GM18508 (cell line): ENCODE data around the gene HSH2D.
"Not testable (repeated sequence)": the region's sequence is repeated elsewhere in the genome, so short reads cannot be mapped to it uniquely, and the experiment has no call there.

Source experiments
- ATAC-seq: cut with Tn5 transposase; IDR thresholded peaks from one replicate; pipeline ENCODE4 v1.9.1; 2021; ENCODE audit warnings: moderate number of reproducible peaks; ENCODE audit not compliant: insufficient read depth, unreplicated experiment

HSH2D gene, protein sequence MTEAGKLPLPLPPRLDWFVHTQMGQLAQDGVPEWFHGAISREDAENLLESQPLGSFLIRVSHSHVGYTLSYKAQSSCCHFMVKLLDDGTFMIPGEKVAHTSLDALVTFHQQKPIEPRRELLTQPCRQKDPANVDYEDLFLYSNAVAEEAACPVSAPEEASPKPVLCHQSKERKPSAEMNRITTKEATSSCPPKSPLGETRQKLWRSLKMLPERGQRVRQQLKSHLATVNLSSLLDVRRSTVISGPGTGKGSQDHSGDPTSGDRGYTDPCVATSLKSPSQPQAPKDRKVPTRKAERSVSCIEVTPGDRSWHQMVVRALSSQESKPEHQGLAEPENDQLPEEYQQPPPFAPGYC

DNA sequence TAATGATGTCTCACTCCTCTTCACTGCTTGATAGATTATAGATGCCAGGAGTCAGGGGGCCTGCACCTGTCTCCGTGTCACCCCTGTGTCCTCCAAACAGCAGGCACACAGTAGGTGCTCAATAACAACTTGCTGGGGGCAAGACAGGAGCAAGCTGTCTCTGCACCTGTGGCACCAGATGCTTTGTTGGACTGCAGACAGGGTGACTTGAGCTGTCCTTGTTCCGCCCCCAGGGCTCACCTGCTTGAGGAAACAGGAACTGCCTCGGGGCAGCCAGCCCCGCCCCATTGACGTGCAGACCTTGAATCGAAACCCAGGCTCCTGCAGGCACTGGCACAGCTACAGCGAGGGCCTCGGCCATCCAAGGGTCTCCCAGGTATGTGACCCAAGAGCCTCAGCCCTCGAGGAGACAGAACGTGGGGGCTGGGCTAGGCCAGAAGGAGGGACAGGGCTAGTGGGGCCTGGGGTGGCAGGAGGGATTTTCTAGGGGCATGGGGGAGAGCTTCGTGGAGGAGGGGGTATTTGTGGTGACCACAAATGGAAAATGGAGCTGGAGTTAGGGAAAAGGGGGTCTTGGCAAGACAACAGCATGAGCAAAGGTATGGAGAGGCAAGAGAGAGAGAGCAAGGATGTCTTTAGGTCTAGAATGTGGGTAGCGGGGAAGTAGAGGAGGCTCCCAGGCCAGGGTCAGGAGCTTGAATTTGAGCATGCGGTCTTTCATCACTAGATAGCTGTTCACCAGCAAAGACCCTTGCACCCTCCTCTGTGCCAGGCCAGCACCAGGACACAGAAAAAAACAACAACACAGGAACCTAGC is at the start of gene HSH2D:
TSS of gene HSH2D (plus strand) at position 287 of the 817 bp plus-strand sequence. CDS start 5,066 bp downstream, outside the sequence.
- peak; percentile 43 for ATAC-seq

DNA sequence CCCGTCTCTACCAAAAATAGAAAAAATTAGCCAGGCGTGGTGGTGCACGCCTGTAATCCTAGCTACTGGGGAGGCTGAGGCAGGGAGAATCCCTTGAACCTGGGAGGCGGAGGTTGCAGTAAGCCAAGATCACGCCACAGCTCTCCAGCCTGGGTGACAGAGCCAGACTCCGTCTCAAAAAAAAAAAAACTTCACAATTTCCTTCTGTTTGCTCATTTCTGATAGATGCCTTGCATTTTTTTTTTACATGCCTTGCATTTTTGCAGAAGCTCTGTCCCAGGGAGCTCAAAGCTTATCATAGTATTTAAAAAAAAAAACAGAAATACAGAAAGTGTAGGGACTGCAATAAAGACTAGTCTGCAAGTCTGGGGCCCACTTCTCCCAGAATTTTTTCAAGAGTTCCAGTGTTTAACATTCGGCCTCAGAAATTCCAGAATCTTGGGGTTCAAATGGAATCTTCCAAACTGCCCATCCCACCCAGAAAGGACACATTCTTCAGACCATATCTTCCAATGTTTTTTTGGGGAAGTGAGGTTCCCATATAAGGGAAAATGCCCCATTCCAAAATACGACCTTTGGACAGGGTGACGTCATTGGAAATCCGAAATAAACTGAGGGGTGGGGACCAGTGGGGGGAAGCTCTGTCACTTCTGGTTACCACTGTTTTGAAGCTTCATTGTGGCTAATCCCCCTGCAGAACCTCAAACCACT is 49.0 kb upstream of the HSH2D start:
- no peak for ATAC-seq

DNA sequence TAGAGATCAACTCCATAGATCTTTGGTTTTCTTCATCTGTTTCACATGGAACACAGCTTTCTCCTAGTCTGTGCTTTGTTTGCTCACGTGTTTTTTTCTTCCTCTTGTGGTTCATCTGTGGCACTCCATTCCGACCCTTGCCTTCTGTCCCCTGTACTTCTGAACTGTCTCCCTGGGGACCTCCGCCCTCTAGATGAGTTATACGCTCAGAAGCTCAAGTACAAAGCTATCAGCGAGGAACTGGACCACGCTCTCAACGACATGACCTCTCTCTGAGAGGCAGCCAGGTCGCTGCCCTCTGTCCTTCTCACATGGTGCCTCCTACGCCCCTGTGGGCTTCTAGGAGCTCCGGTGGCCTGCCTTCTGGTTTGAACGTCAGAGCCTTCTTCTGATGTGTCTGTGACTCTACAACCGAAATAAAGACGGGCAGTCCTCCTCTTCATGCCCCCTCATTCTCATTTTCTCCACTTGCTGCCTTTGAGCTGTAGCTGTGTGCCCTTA is 48.4 kb upstream of the HSH2D start:
- no peak for ATAC-seq

DNA sequence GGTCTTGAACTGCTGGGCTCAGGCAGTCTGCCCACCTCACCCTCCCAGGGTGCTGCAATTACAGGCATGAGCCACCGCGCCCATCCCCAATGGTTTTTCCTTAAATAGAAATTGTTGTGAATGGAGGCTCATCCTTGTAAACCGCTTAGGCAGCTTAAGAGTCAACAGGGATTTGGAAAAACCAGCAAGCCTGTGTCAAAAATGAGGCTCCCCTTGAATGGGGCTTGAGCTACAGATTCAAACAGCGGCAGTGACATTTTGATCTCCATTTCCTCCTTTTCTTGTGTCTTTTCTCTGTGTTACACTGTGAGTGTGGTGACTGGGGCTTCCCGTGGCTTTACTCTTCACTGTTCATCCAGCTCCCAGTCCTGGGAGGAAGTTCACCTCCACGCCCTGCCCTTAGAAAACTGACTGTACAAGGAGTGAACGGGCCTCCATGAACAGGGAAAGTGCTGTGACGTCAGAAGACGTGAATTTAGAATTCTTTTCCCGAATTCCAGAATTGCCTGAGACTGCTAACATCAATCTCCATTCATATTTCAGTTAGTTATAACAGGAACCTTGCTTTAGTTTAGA is 47.1 kb upstream of the HSH2D start:
- no peak for ATAC-seq

DNA sequence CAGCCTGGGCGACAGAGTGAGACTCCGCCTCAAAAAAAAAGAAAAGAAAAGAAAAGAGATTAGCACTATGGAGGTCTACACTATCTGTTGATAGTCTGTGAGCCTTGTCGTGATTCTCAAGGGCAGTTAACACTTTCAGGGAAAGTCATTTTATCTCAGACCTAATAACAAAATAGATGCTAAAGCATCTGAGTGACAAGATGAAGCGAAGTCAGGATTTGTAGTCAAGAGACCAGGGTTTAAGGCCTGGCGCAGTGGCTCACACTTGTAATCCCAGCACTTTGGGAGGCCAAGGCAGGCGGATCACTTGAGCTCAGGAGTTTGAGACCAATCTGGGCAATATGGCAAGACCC is 45.1 kb upstream of the HSH2D start:
- ATAC-seq: no peak

DNA sequence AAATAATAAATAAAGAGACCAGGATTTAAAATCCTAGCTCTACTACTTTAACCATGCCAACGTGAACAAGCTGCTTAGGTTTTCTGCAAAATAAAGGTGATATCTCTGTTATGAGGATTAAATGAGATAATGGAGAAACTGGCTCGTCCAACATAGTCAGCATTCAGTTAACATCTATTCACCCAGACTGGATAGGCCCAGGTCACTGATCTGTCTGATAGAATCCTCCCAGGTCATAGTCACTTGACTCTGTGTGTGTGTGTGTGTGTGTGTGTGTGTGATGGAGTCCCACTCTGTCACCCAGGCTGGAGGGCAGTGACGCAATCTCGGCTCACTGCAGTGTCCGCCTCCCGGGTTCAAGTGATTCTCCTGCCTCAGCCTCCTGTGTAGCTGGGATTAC is 44.7 kb upstream of the HSH2D start:
- ATAC-seq: no peak

DNA sequence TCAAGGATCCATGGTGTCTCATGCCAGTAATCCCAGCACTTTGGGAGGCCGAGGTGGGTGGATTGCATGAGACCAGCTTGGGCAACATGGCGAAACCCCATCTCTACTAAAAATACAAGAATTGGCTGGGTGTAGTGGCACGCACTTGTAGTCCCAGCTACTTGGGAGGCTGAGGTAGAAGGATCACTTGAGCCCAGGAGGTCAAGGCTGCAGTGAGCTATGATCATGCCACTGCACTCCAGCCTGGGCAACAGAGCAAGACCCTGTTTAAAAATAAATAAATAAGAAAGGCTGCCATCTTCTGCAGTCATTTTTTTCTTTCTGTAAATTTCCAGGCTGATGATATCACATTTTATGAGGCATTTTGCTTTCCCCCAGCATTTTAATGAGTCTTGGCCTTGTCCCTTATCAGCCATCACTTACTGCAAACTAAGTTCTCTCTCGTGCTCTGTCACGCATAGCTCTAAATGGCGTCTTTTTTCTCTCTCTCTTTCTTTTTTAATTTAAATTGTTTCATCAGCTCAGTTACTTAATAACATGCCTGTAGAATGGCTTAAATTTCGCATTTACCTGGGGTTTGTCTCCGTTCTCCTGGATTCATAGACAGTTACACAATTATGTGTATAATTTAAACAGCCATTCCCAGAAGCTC is 44.0 kb upstream of the HSH2D start:
- not testable (repeated sequence) for ATAC-seq

DNA sequence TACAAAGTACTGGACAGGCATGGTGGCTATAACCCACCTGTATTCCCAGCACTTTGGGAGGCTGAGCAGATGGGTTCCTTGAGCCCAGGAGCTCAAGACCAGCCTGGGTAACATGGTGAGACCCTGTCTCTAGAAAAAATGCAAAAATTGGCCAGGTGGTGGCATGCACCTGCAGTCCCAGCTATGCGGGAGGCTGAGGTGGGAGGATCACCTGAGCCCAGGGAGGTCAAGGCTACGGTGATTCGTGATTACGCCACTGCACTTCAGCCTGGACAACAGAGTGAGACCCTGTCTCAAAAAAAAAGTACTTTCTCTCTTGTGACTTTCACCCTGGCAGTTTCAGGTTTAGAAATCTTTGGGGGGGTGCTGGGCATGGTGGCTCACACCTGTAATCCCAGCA is 43.0 kb upstream of the HSH2D start:
- no peak for ATAC-seq

DNA sequence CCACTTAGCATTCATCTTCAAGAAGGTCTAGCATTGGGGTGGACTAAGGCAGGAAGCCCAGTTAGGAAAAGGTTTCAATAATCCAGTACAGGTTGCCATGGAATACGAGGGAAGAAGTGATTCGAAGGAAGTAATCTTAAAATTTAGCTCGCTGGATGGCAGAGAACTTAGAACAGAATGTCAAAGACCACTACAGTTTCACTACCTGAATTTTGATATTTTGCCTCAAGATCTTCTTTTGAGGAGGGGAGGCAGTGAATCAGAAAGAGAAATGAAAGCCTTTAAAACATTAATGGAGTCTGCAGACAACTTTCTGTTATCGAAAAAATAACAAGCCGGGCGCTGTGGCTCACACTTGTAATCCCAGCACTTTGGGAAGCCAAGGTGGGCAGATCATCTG is 38.8 kb upstream of the HSH2D start:
- ATAC-seq: no peak

DNA sequence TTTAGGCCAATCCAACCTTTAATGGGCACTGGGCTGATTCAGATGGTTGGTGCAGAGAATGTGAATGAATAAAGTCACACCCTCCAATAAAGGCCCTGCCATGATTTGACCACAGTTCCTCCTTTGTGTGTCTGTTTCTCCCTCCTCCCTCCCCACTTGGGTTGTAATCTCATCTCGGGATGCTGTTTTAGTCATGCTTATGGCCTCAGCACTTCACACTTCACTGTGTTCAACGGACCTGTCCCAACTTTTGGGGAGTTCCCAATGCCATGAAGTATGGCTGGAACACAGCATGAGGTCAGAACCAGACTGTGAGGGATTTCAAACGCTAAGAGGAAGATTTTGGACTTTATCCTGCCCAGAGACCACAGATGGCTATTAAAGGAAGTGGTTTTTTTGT is 37.4 kb upstream of the HSH2D start:
- ATAC-seq: no peak

DNA sequence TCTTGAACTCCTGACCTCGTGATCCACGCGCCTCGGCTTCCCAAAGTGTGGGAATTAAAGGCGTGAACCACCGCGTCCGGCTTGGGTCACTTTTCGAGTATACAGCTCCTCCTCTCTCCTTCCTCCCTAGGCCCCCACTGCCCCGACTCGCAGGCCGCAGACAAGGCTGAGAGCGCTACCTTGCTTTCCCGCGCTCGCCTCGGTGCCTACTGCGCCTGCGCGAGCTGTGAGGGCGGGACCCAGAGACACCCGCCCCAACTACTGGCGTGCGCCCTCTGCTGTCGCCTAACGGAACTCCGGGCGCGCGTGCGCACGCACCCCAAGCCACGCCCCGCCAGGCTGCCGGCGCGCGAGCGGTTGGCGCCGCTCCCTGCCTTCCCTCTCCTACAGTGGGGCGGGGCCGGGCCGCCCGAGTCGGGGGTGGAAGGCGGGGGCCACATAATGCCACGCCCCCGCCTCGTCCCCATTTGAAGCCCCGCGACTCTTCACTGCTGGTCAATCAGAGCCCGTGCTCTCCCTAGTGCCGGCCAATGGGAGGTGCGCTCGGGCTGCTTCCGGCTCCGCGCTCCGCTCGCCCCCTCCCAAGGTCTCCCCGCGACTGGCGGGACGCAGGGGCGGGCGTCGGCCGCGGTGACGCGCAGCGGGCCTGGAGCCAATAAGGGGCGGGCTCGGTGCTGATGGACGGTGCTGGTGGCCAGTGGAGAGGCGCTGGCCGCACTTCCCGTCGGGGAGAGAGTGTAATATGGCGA is 32.2 kb upstream of the HSH2D start, which contains the start of gene RAB8A:
TSS of gene RAB8A (plus strand) at position 730 of the 749 bp plus-strand sequence. CDS start at position 743, 13 bp downstream.
- peak; percentile 57 for ATAC-seq

DNA sequence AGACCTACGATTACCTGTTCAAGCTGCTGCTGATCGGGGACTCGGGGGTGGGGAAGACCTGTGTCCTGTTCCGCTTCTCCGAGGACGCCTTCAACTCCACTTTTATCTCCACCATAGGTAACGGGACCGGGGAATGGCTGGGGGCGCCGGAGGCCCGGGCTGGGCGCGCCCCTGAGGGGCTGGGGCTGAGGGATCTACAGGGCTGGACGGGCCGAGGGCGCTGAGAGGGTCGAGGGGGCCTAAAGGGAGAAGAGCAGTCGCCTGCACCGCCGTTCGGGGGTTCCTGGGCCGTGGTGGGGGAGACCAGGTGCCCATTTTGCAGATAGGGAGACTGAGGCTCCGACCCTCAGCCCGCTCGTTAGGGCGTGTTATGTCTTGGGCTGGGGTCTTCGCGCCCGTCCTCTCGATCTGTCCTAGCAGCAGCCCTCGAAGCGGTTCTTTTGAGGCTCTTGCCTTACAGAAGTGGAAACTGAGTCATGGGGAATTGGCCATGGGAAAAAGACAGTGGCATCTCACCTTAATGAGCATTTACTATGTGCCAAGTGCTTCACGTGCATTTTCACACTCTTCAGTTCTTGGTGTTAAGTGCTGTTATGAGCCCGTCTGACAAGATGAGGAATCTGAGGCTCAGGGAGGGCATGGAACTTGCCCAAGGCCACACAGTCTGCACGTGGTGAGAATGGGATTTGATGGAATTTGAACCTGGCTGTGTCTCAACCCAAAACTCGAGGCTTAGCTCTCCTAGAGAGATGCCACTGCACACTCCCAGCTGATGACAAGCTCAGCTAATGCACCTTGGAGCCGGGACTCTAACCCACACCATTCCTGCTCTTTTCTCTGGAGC is 31.4 kb upstream of the HSH2D start:
- ATAC-seq: no peak

DNA sequence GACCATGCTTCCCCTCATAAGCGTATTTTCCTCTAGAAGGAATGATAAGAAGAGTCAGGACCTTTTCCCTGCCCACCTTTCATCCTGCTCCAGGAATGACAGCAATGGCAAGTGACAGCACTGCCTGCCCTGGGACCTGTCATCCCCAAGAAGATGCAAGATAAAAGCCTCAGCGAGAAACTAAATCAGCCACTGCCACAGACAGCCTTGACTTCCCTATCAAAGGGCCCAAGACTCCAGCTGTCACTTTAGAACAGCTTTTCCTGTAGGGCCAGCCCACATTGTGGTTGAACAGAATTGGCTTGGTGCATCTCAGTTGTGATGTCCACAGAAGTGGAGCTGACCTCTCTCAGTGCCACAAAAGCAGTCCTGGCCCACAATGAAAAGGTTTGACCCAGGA is 30.7 kb upstream of the HSH2D start:
- ATAC-seq: no peak

DNA sequence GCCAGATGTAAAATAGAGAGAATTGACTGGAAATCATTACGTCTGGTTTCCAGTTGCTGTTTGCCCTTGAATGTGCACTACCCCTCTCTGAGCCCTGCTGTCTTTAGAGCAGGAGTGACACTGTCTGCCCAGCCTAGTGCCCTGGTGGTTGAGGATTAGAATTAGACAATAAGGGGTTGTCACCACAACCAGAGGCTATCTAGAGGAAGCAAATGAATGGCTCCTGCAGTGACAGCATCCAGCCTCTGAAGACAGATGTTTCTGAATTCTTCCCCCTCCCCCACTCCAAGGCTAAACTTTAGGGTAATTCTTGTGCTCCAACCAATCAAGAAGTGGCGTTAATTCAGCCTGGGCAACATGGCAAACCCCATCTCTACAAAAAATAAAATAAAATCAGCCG is 29.8 kb upstream of the HSH2D start:
- no peak for ATAC-seq

DNA sequence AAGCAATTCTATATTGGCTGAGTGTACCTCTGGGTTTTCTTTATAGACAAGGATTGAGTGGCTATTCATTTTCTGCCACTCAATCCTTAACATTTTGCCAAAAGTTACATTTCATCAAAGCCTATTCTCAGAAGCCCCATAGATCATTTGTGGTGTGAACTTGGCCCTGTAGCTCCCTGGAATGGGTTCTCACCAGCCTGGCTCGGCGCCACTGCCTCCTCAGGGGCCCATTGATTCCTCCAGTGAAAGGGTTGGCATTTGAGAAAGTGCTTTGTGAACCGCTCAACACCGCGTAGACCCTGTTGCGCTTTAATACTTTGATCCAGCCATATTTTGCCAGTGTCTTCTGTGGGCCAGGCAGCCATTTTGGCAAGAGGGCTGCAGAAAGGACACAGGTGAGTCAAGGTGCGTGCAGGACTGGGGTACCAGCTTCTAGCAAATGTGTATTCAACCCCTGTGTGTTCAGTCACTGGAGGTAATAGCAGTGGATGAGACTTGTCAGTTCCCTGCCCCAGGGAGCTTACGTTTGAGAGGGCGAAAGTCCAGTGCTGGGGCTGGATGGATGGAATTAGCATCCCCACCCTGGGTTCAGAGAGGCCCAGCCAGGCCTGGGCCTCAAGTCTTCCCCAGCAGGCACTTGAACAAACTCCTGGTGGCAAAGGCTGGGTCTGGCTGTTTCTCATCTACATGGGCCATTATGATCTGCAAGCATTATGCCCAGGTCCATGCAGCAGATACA is 28.0 kb upstream of the HSH2D start:
- no peak for ATAC-seq

DNA sequence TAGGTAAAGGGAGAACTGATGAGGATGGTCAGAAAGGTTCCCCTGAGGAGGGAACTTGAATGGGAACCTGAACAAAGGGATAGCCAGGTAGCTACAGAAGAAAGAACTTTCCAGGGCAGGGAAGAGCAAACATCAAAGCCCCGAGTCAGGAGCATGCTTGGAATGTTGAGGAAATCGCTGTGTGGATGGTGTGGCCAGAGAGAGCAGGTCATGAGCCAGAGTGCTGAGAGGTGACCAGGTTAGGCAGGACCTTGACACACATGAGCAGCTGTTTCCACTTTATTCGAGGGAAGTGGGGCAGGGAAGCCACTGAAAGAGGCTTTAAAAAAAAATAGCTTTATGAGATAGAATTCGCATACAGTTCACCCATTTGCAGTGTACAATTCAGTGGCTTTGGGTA is 27.4 kb upstream of the HSH2D start:
- no peak for ATAC-seq

DNA sequence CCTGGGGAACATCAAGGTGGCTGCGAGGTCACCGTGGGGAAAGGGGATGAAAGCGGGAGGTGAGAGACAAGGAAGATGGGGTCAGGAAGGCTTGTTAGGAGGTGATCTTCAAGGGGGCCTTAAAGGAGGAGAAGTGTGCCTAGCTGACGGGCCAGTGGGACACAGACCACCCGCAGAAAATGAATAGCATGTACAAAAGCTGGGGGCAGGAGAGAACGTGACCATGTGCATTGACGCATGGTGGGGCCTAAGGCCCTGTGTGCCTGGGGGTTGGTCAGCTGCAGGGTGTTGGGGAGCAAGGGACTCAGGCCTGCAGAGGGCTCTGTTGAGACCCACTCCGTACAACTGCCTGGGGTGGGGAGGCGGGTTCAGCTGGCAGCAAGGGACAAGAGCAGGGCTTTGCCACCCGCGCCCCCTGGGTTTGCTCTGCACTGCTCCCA is 25.9 kb upstream of the HSH2D start:
- ATAC-seq: no peak
